ENCODE data around the gene RGS6. TPM values are rescaled to one million over a fixed set of nuclear protein-coding genes. Genes with fewer than 3 reads are reported as not detected.

RGS6 gene
- total RNA-seq, 1 donor from 2014 or later, result 26.1 TPM

- ATAC-seq (ENCODE audit: poor library complexity), result no peak
- intact Hi-C loops (cut with DNase I), result no loop called here
- DNase-seq, result no peak
Observed at GRCh38 chr14:72610096-72610830, 678.0 kb downstream of the RGS6 start.

- ATAC-seq (ENCODE audit: poor library complexity) (no peak), DNase-seq (no peak)
- intact Hi-C loops (cut with DNase I), result no loop called here
Observed at GRCh38 chr14:72610831-72611200, 678.6 kb downstream of the RGS6 start.

- intact Hi-C loops (cut with DNase I), result no loop called here
- ATAC-seq (ENCODE audit: poor library complexity) (no peak), DNase-seq (no peak)
Observed at GRCh38 chr14:72611506-72611905, 679.3 kb downstream of the RGS6 start.

GRCh38 chr14:72612041-72612440, 679.8 kb downstream of the RGS6 start:
- no peak for ATAC-seq (ENCODE audit: poor library complexity)
- DNase-seq, result no peak
- intact Hi-C loops (cut with DNase I), result no loop called here

GRCh38 chr14:72613231-72613974, 681.2 kb downstream of the RGS6 start:
- ATAC-seq (ENCODE audit: poor library complexity), result peak; percentile 76
- peak; percentile 91 for DNase-seq
- intact Hi-C loops (cut with DNase I), result no loop called here

- intact Hi-C loops (cut with DNase I), result no loop called here
- DNase-seq (no peak), ATAC-seq (ENCODE audit: poor library complexity) (no peak)
Observed at GRCh38 chr14:72613975-72614319, 681.7 kb downstream of the RGS6 start.

GRCh38 chr14:72614365-72614764, 682.1 kb downstream of the RGS6 start:
- intact Hi-C loops (cut with DNase I), result no loop called here
- DNase-seq (no peak), ATAC-seq (ENCODE audit: poor library complexity) (no peak)

- ATAC-seq (ENCODE audit: poor library complexity) (no peak), DNase-seq (no peak)
- intact Hi-C loops (cut with DNase I), result no loop called here
Observed at GRCh38 chr14:72614891-72615415, 682.7 kb downstream of the RGS6 start.

- no peak for DNase-seq
- ATAC-seq (ENCODE audit: poor library complexity), result no peak
- intact Hi-C loops (cut with DNase I), result no loop called here
Observed at GRCh38 chr14:72615451-72616121, 683.4 kb downstream of the RGS6 start.

Small RNAs within 50 kb of the gene (microRNA-seq; reads per million reads assigned to microRNA genes)
- not detected for gene MIR7843

All from Right ventricle myocardium superior (tissue), 1 donor.